A673 (cell line): Measurements from ENCODE around the gene DTWD2. TPM values are rescaled to one million over a fixed set of nuclear protein-coding genes. Genes with fewer than 3 reads are reported as not detected.

Source experiments
- BruUV-seq: library from RNA; stranded (reverse); fragments of 400-500 nt; replicated peaks from 2 replicates; lab custom pipeline; 2021; lab: Mats Ljungman, UMichigan
- CTCF ChIA-PET: fragments of 300-600 bp; sonication (Branson Sonifier 250); formaldehyde crosslinking; loops from one replicate; lab custom pipeline; 2022; ENCODE audit warnings: antibody characterized with exemption; lab: Charles Lee
- POLR2A ChIA-PET: fragments of 300-600 bp; sonication (Branson Sonifier 250); formaldehyde crosslinking; loops from one replicate; lab custom pipeline; 2022; ENCODE audit warnings: antibody characterized with exemption; ENCODE audit not compliant: low non-redundant PET; lab: Charles Lee
- DNase-seq: peaks from one replicate; pipeline ENCODE4 v3.0.0-alpha.2; 2015; ENCODE audit warnings: low spot score
- H3K27ac ChIP-seq: fragments of 200-600 bp; sonication (generic); 2 replicates; pipeline ENCODE4 v1.5.1; 2016; ENCODE audit warnings: mixed run types, low read depth, mild to moderate bottlenecking, mixed read lengths, antibody characterized with exemption, low read length; ENCODE audit not compliant: poor library complexity, severe bottlenecking
- H3K27me3 ChIP-seq: fragments of 200-600 bp; sonication (generic); replicated peaks from 2 replicates; pipeline ENCODE4 v1.6.1; 2017; ENCODE audit warnings: mixed run types, low read depth, mild to moderate bottlenecking, mixed read lengths, antibody characterized with exemption, low read length; ENCODE audit not compliant: insufficient read depth, poor library complexity
- H3K36me3 ChIP-seq: fragments of 200-600 bp; sonication (generic); 2 replicates; pipeline ENCODE4 v1.6.1; 2016; ENCODE audit warnings: mixed run types, mild to moderate bottlenecking, mixed read lengths, antibody characterized with exemption, low read length; ENCODE audit not compliant: insufficient read depth, poor library complexity, severe bottlenecking
- H3K4me1 ChIP-seq: fragments of 200-600 bp; sonication (generic); 2 replicates; pipeline ENCODE4 v1.6.1; 2017; ENCODE audit warnings: mixed run types, mild to moderate bottlenecking, mixed read lengths, antibody characterized with exemption, low read length; ENCODE audit not compliant: insufficient read depth, poor library complexity, severe bottlenecking
- H3K4me3 ChIP-seq: fragments of 200-600 bp; sonication (generic); 2 replicates; pipeline ENCODE4 v1.5.1; 2016; ENCODE audit warnings: low read depth, mixed run types, mild to moderate bottlenecking, mixed read lengths, low read length; ENCODE audit not compliant: poor library complexity, severe bottlenecking
- H3K9me3 ChIP-seq: fragments of 200-600 bp; sonication (generic); 2 replicates; pipeline ENCODE4 v1.6.1; 2016; ENCODE audit warnings: mixed run types, low read depth, mild to moderate bottlenecking, mixed read lengths, antibody characterized with exemption, low read length; ENCODE audit not compliant: poor library complexity, severe bottlenecking
- CTCF ChIP-seq: fragments of 300-800, 200-600 bp; sonication (generic); conservative IDR thresholded peaks from 2 replicates; pipeline ENCODE4 v1.5.1; 2017; ENCODE audit warnings: low read depth, mild to moderate bottlenecking, antibody characterized with exemption, low read length, moderate library complexity, mixed read lengths
- EZH2 ChIP-seq: fragments of 200-600 bp; sonication (generic); IDR thresholded peaks from 2 replicates; pipeline ENCODE4 v1.6.1; 2017; ENCODE audit warnings: borderline replicate concordance, low read depth, mild to moderate bottlenecking, mixed read lengths, antibody characterized with exemption, low read length; ENCODE audit not compliant: poor library complexity, severe bottlenecking
- intact Hi-C: fragments of 100-400 bp; cut with micrococcal nuclease; formaldehyde crosslinking; loops from one replicate; pipeline ENCODE4 v1.10.0; 2022; ENCODE audit not compliant: unreplicated experiment
- total RNA-seq: library from RNA; stranded (reverse); gene quantifications from 2 replicates; pipeline ENCODE4 v1.2.3, GENCODE V29; 2021

Gene DTWD2
- total RNA-seq, 1 experiment from 2014 or later, result 12.1 TPM

GRCh38 chr5:119022017-119022745 lies 33.8 kb upstream of the DTWD2 start:
- CTCF ChIA-PET, result interaction anchor here (0.6 to 1.6 kb wide), 5 partner anchors 215 to 1652 kb away, joined by 3 to 8 read pairs (median 4); no protein-coding TSS in a partner anchor
- H3K9me3 ChIP-seq, result no peaks in the 10 kb centered on the region
- POLR2A ChIA-PET, result no interaction called here
- intact Hi-C loops, result loop anchor here (1.0 to 10.0 kb wide), 3 partner anchors 233 to 389 kb away; no protein-coding TSS in a partner anchor
- no TSS peak for BruUV-seq
- H3K36me3 ChIP-seq, result no peaks in the 10 kb centered on the region
- H3K27me3 ChIP-seq, result no peaks in the 10 kb centered on the region
- no peaks in the 10 kb centered on the region for H3K4me1 ChIP-seq
- H3K27ac ChIP-seq, result no peak overlapping the region
- peak; percentile 58 for DNase-seq
- TF ChIP-seq CTCF, result peak; percentile 64
- no peak for TF ChIP-seq EZH2
- H3K4me3 ChIP-seq, result no peak overlapping the region

- no peak overlapping the region for H3K27ac ChIP-seq
- intact Hi-C loops, result loop anchor here (10.0 kb wide), 1 partner anchor 234 kb away; no protein-coding TSS in a partner anchor
- ChIA-PET CTCF (interaction anchor here (0.6 to 1.6 kb wide), 4 partner anchors 216 to 414 kb away, joined by 3 to 8 read pairs (median 4); no protein-coding TSS in a partner anchor), POLR2A (no interaction called here)
- H3K4me3 ChIP-seq, result no peak overlapping the region
- H3K36me3 ChIP-seq, result no peaks in the 10 kb centered on the region
- no peak for TF ChIP-seq CTCF
- no peak for TF ChIP-seq EZH2
- DNase-seq, result no peak
- BruUV-seq, result no TSS peak
- H3K27me3 ChIP-seq, result no peaks in the 10 kb centered on the region
- H3K9me3 ChIP-seq, result no peaks in the 10 kb centered on the region
- no peaks in the 10 kb centered on the region for H3K4me1 ChIP-seq
Measured at GRCh38 chr5:119021149-119021732, 32.9 kb upstream of the DTWD2 start.

GRCh38 chr5:119019949-119020348 lies 31.6 kb upstream of the DTWD2 start:
- Histone ChIP-seq H3K27ac (no peak overlapping the region), H3K36me3 (no peaks in the 10 kb centered on the region), H3K4me1 (no peaks in the 10 kb centered on the region), H3K4me3 (no peak overlapping the region), H3K27me3 (no peaks in the 10 kb centered on the region), H3K9me3 (no peaks in the 10 kb centered on the region)
- CTCF ChIA-PET, result interaction anchor here (0.5 kb wide), 1 partner anchor 15 kb away, joined by 5 read pairs; no protein-coding TSS in a partner anchor
- BruUV-seq, result no TSS peak
- intact Hi-C loops, result loop anchor here (10.0 kb wide), 1 partner anchor 235 kb away; no protein-coding TSS in a partner anchor
- TF ChIP-seq EZH2, result no peak
- no peak for TF ChIP-seq CTCF
- DNase-seq, result no peak
- POLR2A ChIA-PET, result no interaction called here
